ENCODE data around the gene APLF.

Gene APLF

DNA sequence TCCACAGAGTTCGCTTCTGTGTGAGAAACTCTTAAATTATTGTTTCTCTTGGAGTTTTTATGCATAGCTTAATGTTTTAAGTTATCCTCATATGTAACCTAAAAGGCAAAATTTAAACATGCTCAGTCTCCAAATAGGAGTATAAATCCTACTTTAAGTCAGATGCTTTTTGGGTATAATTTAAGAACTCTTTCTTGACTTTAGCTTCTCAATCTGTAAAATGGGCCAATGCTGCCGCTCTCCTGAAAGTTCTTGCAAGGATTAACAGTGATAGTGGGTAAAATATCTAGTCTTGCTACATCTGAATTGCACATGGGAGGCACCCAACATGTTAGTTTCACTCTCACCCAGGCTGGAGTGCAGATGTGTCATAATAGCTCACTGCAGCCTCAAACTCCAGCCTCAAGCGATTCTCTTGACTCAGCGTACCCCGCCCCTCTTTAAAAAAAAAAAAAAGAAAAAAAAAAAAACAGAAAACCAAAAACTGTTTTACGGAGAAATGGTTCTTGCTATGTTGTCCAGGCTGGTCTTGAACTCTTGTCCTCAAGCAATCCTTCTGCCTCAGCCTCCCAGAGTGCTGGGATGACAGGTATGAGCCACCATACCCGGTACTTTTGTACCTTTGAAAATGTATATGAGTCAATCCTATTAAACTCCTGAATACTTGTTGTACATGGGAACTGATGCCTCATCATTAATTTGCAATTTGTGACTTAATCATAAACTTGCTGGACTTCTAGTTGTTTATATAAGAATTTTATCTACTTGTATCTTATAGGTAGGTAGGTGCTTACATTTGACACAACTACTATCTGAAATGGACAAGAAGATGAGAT lies 2.1 kb upstream of the APLF start:
- H3K27me3 ChIP-seq (ENCODE audit: insufficient read depth, poor library complexity, severe bottlenecking): no peaks in the 10 kb centered on the region
- H3K9me3 ChIP-seq (ENCODE audit: severe bottlenecking): no peaks in the 10 kb centered on the region
- DNase-seq (ENCODE audit: low spot score) (no peak), ATAC-seq (ENCODE audit: low read depth) (no peak)
- no peaks in the 10 kb centered on the region; the same call in 1 of the 2 replicates for H3K36me3 ChIP-seq (ENCODE audit: low read depth)
- no peak overlapping the region for H3K4me3 ChIP-seq (ENCODE audit: severe bottlenecking)
- H3K27ac ChIP-seq (ENCODE audit: poor library complexity, severe bottlenecking): no peak overlapping the region
- H3K4me1 ChIP-seq (ENCODE audit: insufficient read depth, poor library complexity, severe bottlenecking): peaks cover 24% of the 10 kb centered on the region
- TF ChIP-seq, protein P1, sequence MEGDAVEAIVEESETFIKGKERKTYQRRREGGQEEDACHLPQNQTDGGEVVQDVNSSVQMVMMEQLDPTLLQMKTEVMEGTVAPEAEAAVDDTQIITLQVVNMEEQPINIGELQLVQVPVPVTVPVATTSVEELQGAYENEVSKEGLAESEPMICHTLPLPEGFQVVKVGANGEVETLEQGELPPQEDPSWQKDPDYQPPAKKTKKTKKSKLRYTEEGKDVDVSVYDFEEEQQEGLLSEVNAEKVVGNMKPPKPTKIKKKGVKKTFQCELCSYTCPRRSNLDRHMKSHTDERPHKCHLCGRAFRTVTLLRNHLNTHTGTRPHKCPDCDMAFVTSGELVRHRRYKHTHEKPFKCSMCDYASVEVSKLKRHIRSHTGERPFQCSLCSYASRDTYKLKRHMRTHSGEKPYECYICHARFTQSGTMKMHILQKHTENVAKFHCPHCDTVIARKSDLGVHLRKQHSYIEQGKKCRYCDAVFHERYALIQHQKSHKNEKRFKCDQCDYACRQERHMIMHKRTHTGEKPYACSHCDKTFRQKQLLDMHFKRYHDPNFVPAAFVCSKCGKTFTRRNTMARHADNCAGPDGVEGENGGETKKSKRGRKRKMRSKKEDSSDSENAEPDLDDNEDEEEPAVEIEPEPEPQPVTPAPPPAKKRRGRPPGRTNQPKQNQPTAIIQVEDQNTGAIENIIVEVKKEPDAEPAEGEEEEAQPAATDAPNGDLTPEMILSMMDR (IDR thresholded peaks at IDR 0.05; ENCODE audit: poor library complexity, severe bottlenecking): no peak

DNA sequence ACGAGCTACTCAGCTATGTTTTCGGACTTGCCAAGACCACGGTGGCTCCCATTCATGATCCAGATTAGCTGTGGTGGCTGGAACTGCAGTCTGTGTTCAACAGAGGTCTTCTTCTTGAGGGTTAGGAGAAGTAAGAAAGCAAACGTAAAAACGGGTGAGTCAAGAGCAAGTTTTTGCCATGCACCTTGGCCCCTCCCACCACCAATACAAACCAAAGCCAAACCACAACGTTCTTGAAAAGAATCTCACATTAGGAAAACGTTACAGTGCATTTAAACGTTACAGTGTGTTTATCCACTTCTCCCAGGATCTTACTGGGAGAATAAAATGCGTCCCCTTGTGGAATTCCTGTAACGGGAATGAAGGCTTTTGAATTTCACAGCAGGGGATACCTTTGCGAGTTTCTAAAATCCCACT lies 1.0 kb upstream of the APLF start:
- peak overlapping the region; percentile 80 for H3K4me3 ChIP-seq (ENCODE audit: severe bottlenecking)
- H3K9me3 ChIP-seq (ENCODE audit: severe bottlenecking): no peaks in the 10 kb centered on the region
- H3K27ac ChIP-seq (ENCODE audit: poor library complexity, severe bottlenecking): peak overlapping the region; percentile 49
- TF ChIP-seq, protein P1 (IDR thresholded peaks at IDR 0.05; ENCODE audit: poor library complexity, severe bottlenecking): peak; percentile 27
- H3K4me1 ChIP-seq (ENCODE audit: insufficient read depth, poor library complexity, severe bottlenecking): peaks cover 24% of the 10 kb centered on the region
- no peaks in the 10 kb centered on the region for H3K27me3 ChIP-seq (ENCODE audit: insufficient read depth, poor library complexity, severe bottlenecking)
- no peak for DNase-seq (ENCODE audit: low spot score)
- no peaks in the 10 kb centered on the region; the same call in 1 of the 2 replicates for H3K36me3 ChIP-seq (ENCODE audit: low read depth)
- ATAC-seq (ENCODE audit: low read depth): 0 out of 3 replicates have a peak, but pooled peaks have one; percentile 6

DNA sequence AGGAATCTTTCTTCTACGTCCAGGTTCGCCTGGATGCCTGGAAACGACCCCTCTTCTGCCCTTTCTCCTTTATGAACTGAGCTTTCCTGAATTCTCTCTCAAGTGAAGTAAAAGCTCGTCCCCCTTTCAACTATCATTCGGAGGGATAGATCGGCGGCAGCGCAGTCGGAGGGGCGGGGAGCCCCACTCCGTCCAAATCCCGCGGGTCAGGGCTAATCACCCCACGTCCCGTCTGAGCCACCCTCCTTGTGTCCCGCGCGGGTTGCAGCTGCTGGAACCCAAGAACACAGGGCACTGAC lies 658 bp upstream of the APLF start:
- TF ChIP-seq, protein P1 (IDR thresholded peaks at IDR 0.05; ENCODE audit: poor library complexity, severe bottlenecking): no peak
- ATAC-seq (ENCODE audit: low read depth): peak; percentile 3; the same call in 2 of the 3 replicates

GRCh38 chr2:68468801-68469200 lies 1.4 kb downstream of the APLF start:
- no peak overlapping the region for H3K4me3 ChIP-seq (ENCODE audit: severe bottlenecking)
- TF ChIP-seq, protein P1 (IDR thresholded peaks at IDR 0.05; ENCODE audit: poor library complexity, severe bottlenecking): no peak
- H3K9me3 ChIP-seq (ENCODE audit: severe bottlenecking): no peaks in the 10 kb centered on the region
- ATAC-seq (ENCODE audit: low read depth) (no peak), DNase-seq (ENCODE audit: low spot score) (no peak)
- no peaks in the 10 kb centered on the region; the same call in 1 of the 2 replicates for H3K36me3 ChIP-seq (ENCODE audit: low read depth)
- no peak overlapping the region for H3K27ac ChIP-seq (ENCODE audit: poor library complexity, severe bottlenecking)
- H3K27me3 ChIP-seq (ENCODE audit: insufficient read depth, poor library complexity, severe bottlenecking): no peaks in the 10 kb centered on the region
- H3K4me1 ChIP-seq (ENCODE audit: insufficient read depth, poor library complexity, severe bottlenecking): peaks cover 24% of the 10 kb centered on the region

More for the DNA sequence above, 658 bp upstream of the APLF start:
- Histone ChIP-seq H3K27me3 (ENCODE audit: insufficient read depth, poor library complexity, severe bottlenecking) (no peaks in the 10 kb centered on the region), H3K27ac (ENCODE audit: poor library complexity, severe bottlenecking) (peak overlapping the region; percentile 49), H3K4me1 (ENCODE audit: insufficient read depth, poor library complexity, severe bottlenecking) (peaks cover 24% of the 10 kb centered on the region), H3K9me3 (ENCODE audit: severe bottlenecking) (no peaks in the 10 kb centered on the region), H3K36me3 (ENCODE audit: low read depth) (no peaks in the 10 kb centered on the region; the same call in 1 of the 2 replicates), H3K4me3 (ENCODE audit: severe bottlenecking) (peak overlapping the region; percentile 80)
- DNase-seq (ENCODE audit: low spot score): no peak

GRCh38 chr2:68469935-68470334 lies 2.5 kb downstream of the APLF start:
- DNase-seq (ENCODE audit: low spot score) (no peak), ATAC-seq (ENCODE audit: low read depth) (no peak)

More at GRCh38 chr2:68469935-68470334, 2.5 kb downstream of the APLF start:
- Histone ChIP-seq H3K9me3 (ENCODE audit: severe bottlenecking) (no peaks in the 10 kb centered on the region), H3K27ac (ENCODE audit: poor library complexity, severe bottlenecking) (no peak overlapping the region), H3K4me3 (ENCODE audit: severe bottlenecking) (no peak overlapping the region), H3K36me3 (ENCODE audit: low read depth) (no peaks in the 10 kb centered on the region), H3K4me1 (ENCODE audit: insufficient read depth, poor library complexity, severe bottlenecking) (peaks cover 24% of the 10 kb centered on the region), H3K27me3 (ENCODE audit: insufficient read depth, poor library complexity, severe bottlenecking) (no peaks in the 10 kb centered on the region)
- TF ChIP-seq, protein P1 (IDR thresholded peaks at IDR 0.05; ENCODE audit: poor library complexity, severe bottlenecking): no peak

Measured in RWPE2 (cell line).